HFF-Myc (cell line): Measurements from ENCODE around the gene MAN1C1.

ENCODE experiments used
- DNase-seq: peaks from one replicate; pipeline ENCODE4 v3.0.0-alpha.2; 2011; ENCODE audit warnings: low read depth; ENCODE audit errors: extremely low read depth
- H3K4me3 ChIP-seq: replicated peaks from 2 replicates; pipeline ENCODE4 v1.5.1; 2011; ENCODE audit warnings: low read depth, mild to moderate bottlenecking, control low read depth, low read length
- CTCF ChIP-seq: IDR thresholded peaks from 2 replicates; pipeline ENCODE4 v1.5.1; 2012; ENCODE audit warnings: mild to moderate bottlenecking, low read depth, low read length, control low read depth; ENCODE audit errors: missing control alignments

MAN1C1 gene

GRCh38 chr1:25814549-25815087 is 198.0 kb downstream of the MAN1C1 start:
- DNase-seq = no peak
- no peak overlapping the region for H3K4me3 ChIP-seq
- no peak for TF ChIP-seq CTCF

GRCh38 chr1:25815208-25816111 is 198.9 kb downstream of the MAN1C1 start:
- no peak for TF ChIP-seq CTCF
- H3K4me3 ChIP-seq = no peak overlapping the region
- no peak for DNase-seq

GRCh38 chr1:25816112-25816718 is 199.6 kb downstream of the MAN1C1 start:
- no peak for DNase-seq
- TF ChIP-seq CTCF = no peak
- H3K4me3 ChIP-seq = no peak overlapping the region

GRCh38 chr1:25817840-25818501 is 201.4 kb downstream of the MAN1C1 start:
- TF ChIP-seq CTCF = peak; percentile 13
- DNase-seq = no peak
- no peak overlapping the region for H3K4me3 ChIP-seq

GRCh38 chr1:25818569-25818968 is 202.0 kb downstream of the MAN1C1 start:
- peak overlapping the region; percentile 85 for H3K4me3 ChIP-seq
- no peak for DNase-seq
- TF ChIP-seq CTCF = no peak

- H3K4me3 ChIP-seq = peak within 1 kb of the TSS; percentile 85
- DNase-seq = no peak
- TF ChIP-seq CTCF = no peak
Observed at GRCh38 chr1:25819491-25820246, 203.1 kb downstream of the MAN1C1 start, which contains the start of gene MTFR1L. MTFR1L (plus strand) TSS chr1:25819954; CDS start chr1:25823105, 3,151 bp downstream.
